ENCODE results near the gene INTS11. TPM values are rescaled to one million over a fixed set of nuclear protein-coding genes. Genes with fewer than 3 reads are reported as not detected.

Gene INTS11
- total and polyA plus RNA-seq, 2 of the 13 experiments (the other 11 are each of a cell fraction or from before 2014, with no cell fraction given), result 52.8 to 94.8 TPM

GRCh38 chr1:1357871-1358432 is 33.5 kb upstream of the INTS11 start (continued):
- TF ChIP-seq ZFP41 (CRISPR knock-in tag; IDR thresholded peaks at IDR 0.05; ENCODE audit: borderline replicate concordance), result no peak; the same call in 1 of the 2 replicates
- peak; percentile 37; the same call in 1 of the 2 replicates for TF ChIP-seq NFKB2 (CRISPR knock-in tag; IDR thresholded peaks at IDR 0.05; ENCODE audit: borderline replicate concordance)
- TF ChIP-seq ZSCAN21 (CRISPR knock-in tag; IDR thresholded peaks at IDR 0.05; ENCODE audit: borderline replicate concordance), result peak; percentile 24; the same call in 1 of the 2 replicates
- no peak for TF ChIP-seq ZNF639 (CRISPR knock-in tag; conservative IDR thresholded peaks at IDR 0.05)
- no peak for TF ChIP-seq HOXA9 (CRISPR knock-in tag; IDR thresholded peaks at IDR 0.05; ENCODE audit: borderline replicate concordance)
- TF ChIP-seq BCLAF1 (IDR thresholded peaks at IDR 0.05), result no peak
- TF ChIP-seq CENPX (CRISPR knock-in tag; IDR thresholded peaks at IDR 0.05), result no peak
- TF ChIP-seq TFAP4 (IDR thresholded peaks at IDR 0.05; ENCODE audit: borderline replicate concordance, low read depth), result no peak
- TF ChIP-seq MTF1 (CRISPR knock-in tag; IDR thresholded peaks at IDR 0.05), result no peak
- no peak for TF ChIP-seq MLLT10 (CRISPR knock-in tag; IDR thresholded peaks at IDR 0.05)
- TF ChIP-seq FIP1L1 (IDR thresholded peaks at IDR 0.05; ENCODE audit: borderline replicate concordance, insufficient read depth, low read depth, low read length), result no peak
- no peak for TF ChIP-seq ZNF589 (CRISPR knock-in tag; conservative IDR thresholded peaks at IDR 0.05)
- TF ChIP-seq SETDB1 (CRISPR knock-in tag; IDR thresholded peaks at IDR 0.05; ENCODE audit: borderline replicate concordance), result no peak
- TF ChIP-seq ZNF775 (CRISPR knock-in tag; IDR thresholded peaks at IDR 0.05; ENCODE audit: borderline replicate concordance), result no peak
- no peak for TF ChIP-seq ZBTB10 (CRISPR knock-in tag; IDR thresholded peaks at IDR 0.05; ENCODE audit: borderline replicate concordance)
